Measurements from ENCODE around the gene ZSCAN32. TPM values are rescaled to one million over a fixed set of nuclear protein-coding genes. Genes with fewer than 3 reads are reported as not detected.

The ZSCAN32 gene
- 10 to 100 TPM; 12.6 to 16.9 TPM for total RNA-seq

DNA sequence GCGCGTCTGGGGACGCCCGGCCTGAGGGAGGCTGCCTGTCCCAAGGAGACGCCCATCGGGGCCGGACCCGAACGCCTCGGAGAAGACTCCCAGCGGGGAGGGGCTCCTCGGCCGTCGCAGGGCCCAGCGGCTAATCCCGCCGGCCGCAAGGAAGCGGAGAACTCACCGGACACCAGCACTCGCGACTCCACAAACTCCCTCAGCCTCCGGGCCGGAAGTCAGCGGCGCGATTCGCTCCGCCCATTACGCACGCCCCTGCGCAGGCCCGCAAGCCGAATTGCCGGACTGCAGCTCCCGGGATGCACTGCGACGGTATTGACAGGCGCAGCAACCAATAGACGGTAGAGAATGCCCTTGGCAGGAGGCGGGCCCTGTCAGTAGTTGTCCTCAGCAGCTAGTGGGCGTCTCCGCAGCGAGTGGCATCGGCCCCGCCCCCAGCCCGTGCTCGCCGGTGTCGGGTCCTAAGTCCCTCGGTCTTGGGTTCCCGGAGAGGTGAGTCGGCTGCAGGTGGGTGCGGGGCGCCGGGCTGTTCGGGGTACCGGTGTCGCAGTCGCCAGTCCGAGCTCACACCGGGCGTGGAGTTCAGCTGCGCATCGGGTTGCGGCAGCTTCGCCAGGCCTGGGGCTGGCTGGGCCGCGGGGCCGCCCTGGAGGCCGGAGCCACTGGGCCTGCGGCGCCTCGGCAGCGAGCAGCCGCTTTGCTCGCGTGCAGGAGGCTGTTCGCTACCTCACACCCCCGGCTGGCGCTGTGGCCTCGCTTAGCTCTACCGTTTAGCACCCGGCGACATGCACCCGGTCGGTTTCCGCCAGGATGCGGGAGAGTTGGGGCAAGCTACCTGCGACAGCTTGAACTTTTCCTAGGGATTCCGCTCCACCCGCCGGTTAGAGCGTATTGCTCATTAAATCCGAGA is at the start of gene ZSCAN32, which contains the start of gene ZNF174:
ZSCAN32 (minus strand) TSS at position 226 of the 910 bp plus-strand sequence. CDS start 3,447 bp downstream, outside the sequence.
ZNF174 (plus strand) TSS at position 437 of the 910 bp plus-strand sequence. CDS start 790 bp downstream, outside the sequence.
- peak; percentile 99 for DNase-seq (ENCODE audit: low spot score)
- Mint-ChIP-seq H3K4me3 (peak within 1 kb of the TSS; percentile 92), H3K27ac (peak within 1 kb of the TSS; percentile 79 to 85), H3K36me3 (peaks cover 41% of the 10 kb centered on the region), H3K9me3 (peaks cover 11% of the 10 kb centered on the region), H3K27me3 (no peaks in the 10 kb centered on the region), H3K4me1 (ENCODE audit: low read depth in 2 of 2) (peaks cover 32 to 45% of the 10 kb centered on the region in 2 donors)
- peak; percentile 99 for ATAC-seq

GRCh38 chr16:3444032-3444388 is 43.2 kb upstream of the ZSCAN32 start:
- Mint-ChIP-seq H3K4me1 (ENCODE audit: low read depth in 2 of 2) (peaks cover 18 to 20% of the 10 kb centered on the region in 2 donors), H3K9me3 (peaks cover 3% of the 10 kb centered on the region), H3K27me3 (peaks cover 0 to 3% of the 10 kb centered on the region in 2 donors), H3K4me3 (peak overlapping the region; percentile 95), H3K36me3 (peaks cover 21% of the 10 kb centered on the region), H3K27ac (peak overlapping the region; percentile 90 to 97)
- DNase-seq (ENCODE audit: low spot score) (no peak), ATAC-seq (peak; percentile 77 to 78)

- peaks cover 21% of the 10 kb centered on the region for H3K36me3 Mint-ChIP-seq
- peaks cover 18 to 20% of the 10 kb centered on the region in 2 donors for H3K4me1 Mint-ChIP-seq (ENCODE audit: low read depth in 2 of 2)
- peak within 1 kb of the TSS; percentile 90 to 97 for H3K27ac Mint-ChIP-seq
- H3K4me3 Mint-ChIP-seq: peak within 1 kb of the TSS; percentile 95
- H3K27me3 Mint-ChIP-seq: peaks cover 0 to 3% of the 10 kb centered on the region in 2 donors
- DNase-seq (ENCODE audit: low spot score) (peak; percentile 90), ATAC-seq (peak; percentile 97 to 98)
- H3K9me3 Mint-ChIP-seq: peaks cover 3% of the 10 kb centered on the region
These were observed 42.6 kb upstream of the ZSCAN32 start, which contains the start of the genes NAA60 and ZNF597 for GRCh38 chr16:3443108-3444031. TSS of gene NAA60 (plus strand) at chr16:3443680. CDS start at chr16:3476228, 32,548 bp downstream. TSS of gene ZNF597 (minus strand) at chr16:3443504. CDS start at chr16:3443153, 351 bp downstream.

DNA sequence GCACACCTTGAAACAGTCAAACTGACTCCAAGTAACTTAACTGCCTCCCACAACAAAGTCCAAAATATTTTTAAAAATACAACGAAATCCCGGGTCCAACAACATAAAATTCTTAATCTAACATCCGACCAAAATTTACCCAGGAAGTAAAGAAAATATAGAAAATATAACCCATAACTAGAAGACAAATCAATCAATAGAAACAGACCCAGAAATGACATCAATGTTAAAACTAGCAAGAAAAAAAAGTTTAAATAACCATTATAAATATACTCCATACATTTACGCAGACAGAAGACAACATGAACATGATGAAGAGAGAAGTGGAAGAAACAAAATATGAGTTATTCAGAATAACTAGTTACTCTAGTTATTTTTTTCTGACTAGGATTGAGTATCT is 38.8 kb upstream of the ZSCAN32 start:
- ATAC-seq: no peak
- H3K4me1 Mint-ChIP-seq (ENCODE audit: low read depth in 2 of 2): peaks cover 14 to 17% of the 10 kb centered on the region in 2 donors
- H3K27me3 Mint-ChIP-seq: peaks cover 0 to 3% of the 10 kb centered on the region in 2 donors
- peaks cover 3% of the 10 kb centered on the region for H3K9me3 Mint-ChIP-seq
- DNase-seq (ENCODE audit: low spot score): no peak
- no peak overlapping the region for H3K4me3 Mint-ChIP-seq
- peaks cover 33% of the 10 kb centered on the region for H3K36me3 Mint-ChIP-seq
- no peak overlapping the region for H3K27ac Mint-ChIP-seq

GRCh38 chr16:3434373-3434772 is 33.6 kb upstream of the ZSCAN32 start:
- no peak overlapping the region for H3K4me3 Mint-ChIP-seq
- ATAC-seq: no peak

GRCh38 chr16:3431779-3432219 is 31.0 kb upstream of the ZSCAN32 start:
- Mint-ChIP-seq H3K9me3 (no peaks in the 10 kb centered on the region), H3K36me3 (peaks cover 30% of the 10 kb centered on the region), H3K27me3 (no peaks in the 10 kb centered on the region), H3K4me1 (ENCODE audit: low read depth in 2 of 2) (peaks cover 8 to 16% of the 10 kb centered on the region in 2 donors), H3K27ac (peak overlapping the region; percentile 69 to 78), H3K4me3 (peak overlapping the region; percentile 68)
- ATAC-seq (peak; percentile 94 to 97), DNase-seq (ENCODE audit: low spot score) (peak; percentile 86)

More at GRCh38 chr16:3434373-3434772, 33.6 kb upstream of the ZSCAN32 start:
- no peak overlapping the region for H3K27ac Mint-ChIP-seq
- no peaks in the 10 kb centered on the region for H3K27me3 Mint-ChIP-seq
- H3K9me3 Mint-ChIP-seq: no peaks in the 10 kb centered on the region
- H3K4me1 Mint-ChIP-seq (ENCODE audit: low read depth in 2 of 2): peaks cover 8 to 16% of the 10 kb centered on the region in 2 donors
- DNase-seq (ENCODE audit: low spot score): no peak
- peaks cover 37% of the 10 kb centered on the region for H3K36me3 Mint-ChIP-seq

GRCh38 chr16:3413730-3414379 is 13.1 kb upstream of the ZSCAN32 start:
- H3K27ac Mint-ChIP-seq: no peak overlapping the region
- no peaks in the 10 kb centered on the region for H3K4me1 Mint-ChIP-seq (ENCODE audit: low read depth in 2 of 2)
- H3K27me3 Mint-ChIP-seq: peaks cover 5 to 10% of the 10 kb centered on the region in 2 donors
- ATAC-seq: no peak
- DNase-seq (ENCODE audit: low spot score): no peak
- peaks cover 18% of the 10 kb centered on the region for H3K9me3 Mint-ChIP-seq
- H3K36me3 Mint-ChIP-seq: peaks cover 33% of the 10 kb centered on the region
- no peak overlapping the region for H3K4me3 Mint-ChIP-seq

GRCh38 chr16:3408561-3409197 is 7.9 kb upstream of the ZSCAN32 start:
- H3K9me3 Mint-ChIP-seq: peaks cover 24% of the 10 kb centered on the region
- H3K4me1 Mint-ChIP-seq (ENCODE audit: low read depth in 2 of 2): peaks cover 0 to 3% of the 10 kb centered on the region in 2 donors
- no peak overlapping the region for H3K27ac Mint-ChIP-seq
- H3K36me3 Mint-ChIP-seq: peaks cover 67% of the 10 kb centered on the region
- no peaks in the 10 kb centered on the region for H3K27me3 Mint-ChIP-seq
- DNase-seq (ENCODE audit: low spot score) (no peak), ATAC-seq (no peak)
- H3K4me3 Mint-ChIP-seq: no peak overlapping the region

DNA sequence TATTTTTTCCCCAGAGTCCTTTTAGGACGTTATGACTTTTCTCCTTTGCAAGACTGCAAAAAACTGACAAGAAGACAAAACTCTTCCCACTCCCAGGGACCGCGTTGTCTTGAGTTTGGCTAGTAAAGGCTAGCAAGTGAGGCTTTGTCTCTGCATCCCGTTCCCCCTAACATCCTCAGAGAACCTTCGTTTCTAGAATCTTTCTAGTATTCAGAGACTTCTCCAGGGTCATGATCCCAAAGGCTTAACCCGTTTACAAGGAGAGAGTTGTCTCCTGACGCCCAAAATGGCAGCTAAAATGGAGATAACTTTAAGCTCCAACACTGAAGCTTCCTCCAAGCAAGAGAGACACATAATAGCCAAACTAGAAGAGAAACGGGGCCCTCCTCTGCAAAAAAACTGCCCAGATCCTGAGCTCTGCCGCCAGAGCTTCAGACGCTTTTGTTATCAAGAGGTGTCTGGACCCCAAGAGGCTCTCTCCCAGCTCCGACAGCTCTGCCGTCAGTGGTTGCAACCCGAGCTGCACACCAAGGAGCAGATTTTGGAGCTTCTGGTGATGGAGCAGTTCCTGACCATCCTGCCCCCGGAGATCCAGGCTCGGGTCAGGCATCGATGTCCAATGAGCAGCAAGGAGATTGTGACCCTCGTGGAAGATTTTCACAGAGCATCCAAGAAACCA is 1.1 kb upstream of the ZSCAN32 start:
- peak overlapping the region; percentile 92 for H3K4me3 Mint-ChIP-seq
- peaks cover 25 to 38% of the 10 kb centered on the region in 2 donors for H3K4me1 Mint-ChIP-seq (ENCODE audit: low read depth in 2 of 2)
- DNase-seq (ENCODE audit: low spot score) (no peak), ATAC-seq (no peak)
- peaks cover 41% of the 10 kb centered on the region for H3K36me3 Mint-ChIP-seq
- peaks cover 12% of the 10 kb centered on the region for H3K9me3 Mint-ChIP-seq
- no peaks in the 10 kb centered on the region for H3K27me3 Mint-ChIP-seq
- H3K27ac Mint-ChIP-seq: peak overlapping the region; percentile 79 to 85

DNA sequence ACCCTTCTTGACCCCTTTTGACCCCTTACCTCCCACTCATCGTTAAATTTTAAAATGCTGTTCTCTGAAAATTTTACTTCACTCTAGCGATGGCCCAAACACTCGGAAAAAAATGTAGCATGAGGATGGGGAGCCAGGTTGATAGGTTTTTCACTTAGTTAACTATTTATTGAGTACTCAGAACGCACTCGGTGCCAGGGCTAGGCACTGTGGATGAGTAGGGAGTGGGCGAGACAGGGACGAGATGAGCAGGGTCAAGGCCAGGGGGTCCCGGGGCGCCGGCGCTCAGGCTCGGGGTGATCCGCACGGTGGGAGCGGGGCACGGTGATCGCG is 392 bp downstream of the ZSCAN32 start:
- ATAC-seq (no peak), DNase-seq (ENCODE audit: low spot score) (no peak)
- Mint-ChIP-seq H3K27me3 (no peaks in the 10 kb centered on the region), H3K4me1 (ENCODE audit: low read depth in 2 of 2) (peaks cover 36 to 46% of the 10 kb centered on the region in 2 donors), H3K9me3 (peaks cover 10% of the 10 kb centered on the region), H3K36me3 (peaks cover 40% of the 10 kb centered on the region), H3K4me3 (peak overlapping the region; percentile 92), H3K27ac (peak overlapping the region; percentile 79 to 85)

GRCh38 chr16:3389663-3390338 is 11.0 kb downstream of the ZSCAN32 start:
- H3K9me3 Mint-ChIP-seq: peaks cover 12% of the 10 kb centered on the region
- peaks cover 59% of the 10 kb centered on the region for H3K36me3 Mint-ChIP-seq
- no peaks in the 10 kb centered on the region for H3K27me3 Mint-ChIP-seq
- no peak overlapping the region for H3K4me3 Mint-ChIP-seq
- no peak overlapping the region for H3K27ac Mint-ChIP-seq
- H3K4me1 Mint-ChIP-seq (ENCODE audit: low read depth in 2 of 2): peaks cover 6 to 25% of the 10 kb centered on the region in 2 donors
- DNase-seq (ENCODE audit: low spot score) (no peak), ATAC-seq (no peak)

DNA sequence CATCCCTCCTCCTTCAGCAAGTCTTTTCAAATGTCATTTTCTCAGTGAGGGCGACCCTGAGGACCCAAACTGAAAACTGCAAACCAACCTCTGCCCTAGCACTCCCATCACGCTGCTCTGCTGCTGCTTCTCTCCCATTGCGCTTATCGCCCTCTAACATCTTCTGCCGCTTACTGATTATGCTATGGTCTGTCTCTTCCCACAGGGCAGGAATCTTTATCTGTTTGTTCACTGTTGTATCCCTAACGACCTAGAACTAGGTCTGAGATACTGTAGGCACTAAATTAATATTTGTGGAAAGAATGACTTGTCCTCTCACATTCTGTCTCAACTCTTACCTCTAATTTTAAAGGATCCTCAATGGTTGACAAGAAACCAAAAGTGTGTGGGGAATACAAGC is 12.5 kb downstream of the ZSCAN32 start:
- DNase-seq (ENCODE audit: low spot score) (no peak), ATAC-seq (no peak)
- H3K36me3 Mint-ChIP-seq: peaks cover 61% of the 10 kb centered on the region
- H3K4me1 Mint-ChIP-seq (ENCODE audit: low read depth in 2 of 2): peaks cover 0 to 18% of the 10 kb centered on the region in 2 donors
- peaks cover 15% of the 10 kb centered on the region for H3K9me3 Mint-ChIP-seq
- no peak overlapping the region for H3K4me3 Mint-ChIP-seq
- H3K27me3 Mint-ChIP-seq: no peaks in the 10 kb centered on the region
- no peak overlapping the region for H3K27ac Mint-ChIP-seq

Data from natural killer cell treated with Interleukin-12 subunit alpha and Interleukin-12 subunit beta and Interleukin-15 and Interleukin-18, amount 100 ng/mL, for 72 hours (primary cell).